ENCODE results near the gene DIDO1.

DIDO1 gene

GRCh38 chr20:62951896-62952372 lies 25.6 kb upstream of the DIDO1 start:
- in situ Hi-C loops (cut with HindIII; ENCODE audit: low sequenced_read_pairs), result no loop called here

GRCh38 chr20:62951143-62951895 lies 25.0 kb upstream of the DIDO1 start:
- in situ Hi-C loops (cut with HindIII; ENCODE audit: low sequenced_read_pairs), result no loop called here

DNA sequence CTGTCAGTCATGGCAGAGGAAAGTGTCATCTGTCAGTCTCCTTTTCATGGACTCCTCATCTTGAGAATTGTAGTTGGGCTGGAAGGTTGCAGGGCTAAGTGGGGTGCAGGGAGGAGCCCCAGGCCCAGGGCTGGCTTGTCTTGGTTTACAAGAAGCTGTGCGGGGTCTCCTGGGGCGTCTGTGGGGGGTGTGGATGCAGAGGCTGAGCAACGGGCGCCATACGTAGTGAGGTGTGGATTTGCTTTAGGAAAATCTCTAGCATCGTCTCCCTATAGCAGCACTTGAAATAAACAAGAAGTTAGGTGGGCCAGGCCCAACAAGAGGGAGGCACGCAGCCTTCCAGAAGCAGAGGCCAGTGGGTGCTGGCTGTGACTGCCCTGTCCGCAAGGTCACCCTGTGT lies 24.4 kb upstream of the DIDO1 start:
- in situ Hi-C loops (cut with HindIII; ENCODE audit: low sequenced_read_pairs), result no loop called here

DNA sequence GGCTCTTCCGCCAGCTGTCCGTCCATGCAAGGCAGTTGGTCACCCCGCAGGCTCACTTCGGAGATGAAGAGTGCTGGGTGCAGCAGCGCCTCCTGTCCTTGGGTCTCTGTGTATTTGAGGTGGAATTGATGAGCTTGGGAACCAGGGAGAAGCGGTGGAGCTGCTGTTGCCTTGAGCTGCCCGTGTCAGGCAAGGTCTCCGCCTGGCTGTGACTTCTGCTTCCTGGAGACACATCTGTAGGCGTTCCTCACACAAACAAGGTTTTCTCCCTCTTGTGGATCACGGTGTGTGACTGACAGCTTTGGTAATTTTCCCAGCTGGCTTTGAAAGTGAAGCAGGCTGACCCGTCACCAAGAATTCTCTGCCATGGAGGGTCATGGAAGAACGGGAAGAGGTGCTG lies 23.7 kb upstream of the DIDO1 start:
- in situ Hi-C loops (cut with HindIII; ENCODE audit: low sequenced_read_pairs), result no loop called here

DNA sequence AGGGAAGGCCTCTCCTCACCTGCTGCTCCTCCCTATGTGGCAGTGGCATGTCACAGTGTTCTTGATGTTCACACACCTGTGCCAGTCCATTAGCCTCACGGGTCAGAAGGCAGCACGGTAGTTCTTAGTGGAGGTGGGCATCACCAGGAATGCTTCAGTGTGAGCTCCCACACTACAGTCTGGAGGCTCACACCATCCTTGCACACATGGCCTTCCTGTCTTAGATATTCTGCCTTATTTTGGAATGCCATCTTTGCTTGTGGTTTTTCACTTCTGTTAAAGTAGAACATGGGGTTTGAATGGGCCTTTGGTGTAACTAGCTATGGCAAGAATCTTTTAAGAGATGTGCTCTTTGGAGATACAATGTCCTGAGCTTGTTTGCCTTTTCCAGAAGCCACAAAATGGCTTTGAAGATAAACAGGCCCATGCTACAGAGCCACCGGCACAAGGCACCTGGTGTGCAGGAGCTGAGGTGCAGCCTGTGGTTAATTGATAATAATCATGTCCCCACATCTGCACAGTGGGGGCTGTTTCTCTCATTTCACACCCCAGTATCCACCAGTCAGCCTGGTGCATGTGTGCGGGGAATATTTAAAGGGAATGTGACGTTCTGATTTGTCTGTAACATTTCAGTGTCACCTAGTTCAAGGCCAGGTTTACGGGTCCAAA lies 23.0 kb upstream of the DIDO1 start:
- in situ Hi-C loops (cut with HindIII; ENCODE audit: low sequenced_read_pairs), result no loop called here

DNA sequence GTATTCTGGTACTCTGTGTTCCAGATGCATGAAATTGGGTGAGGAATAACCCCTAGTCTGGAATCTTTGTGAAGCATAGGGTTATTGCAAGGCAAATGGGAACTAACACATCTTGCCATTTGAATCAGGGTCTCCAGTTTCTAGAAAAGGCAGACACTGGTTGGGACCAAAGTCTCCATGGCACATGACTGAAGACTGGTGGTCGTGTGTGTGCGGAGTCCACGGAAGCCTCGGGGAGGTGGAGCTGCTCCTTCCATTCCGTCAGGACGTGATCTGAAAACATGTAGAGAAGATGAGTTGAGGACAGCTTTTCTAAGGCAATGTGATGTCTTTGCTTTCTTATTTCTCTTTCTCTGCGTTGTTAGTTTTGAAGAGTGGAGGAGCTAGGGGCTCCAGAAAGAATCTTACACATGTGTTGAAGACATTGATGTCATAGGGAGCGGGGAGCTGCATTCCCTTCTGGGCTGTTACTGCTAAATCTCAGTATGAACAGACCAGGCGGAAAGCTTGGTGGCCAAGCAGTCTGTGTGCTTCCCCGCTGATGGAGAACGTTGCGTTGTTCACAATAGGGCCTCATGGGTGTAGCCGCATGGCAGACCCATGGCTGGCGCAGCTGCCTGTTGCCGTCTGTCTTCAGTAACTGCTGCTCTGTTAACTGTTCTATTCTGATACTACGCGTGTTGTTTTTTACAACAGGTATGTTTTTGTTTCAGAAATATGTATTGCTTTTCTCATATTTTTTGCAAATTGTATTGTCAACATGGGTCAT lies 21.4 kb upstream of the DIDO1 start:
- in situ Hi-C loops (cut with HindIII; ENCODE audit: low sequenced_read_pairs), result no loop called here

DNA sequence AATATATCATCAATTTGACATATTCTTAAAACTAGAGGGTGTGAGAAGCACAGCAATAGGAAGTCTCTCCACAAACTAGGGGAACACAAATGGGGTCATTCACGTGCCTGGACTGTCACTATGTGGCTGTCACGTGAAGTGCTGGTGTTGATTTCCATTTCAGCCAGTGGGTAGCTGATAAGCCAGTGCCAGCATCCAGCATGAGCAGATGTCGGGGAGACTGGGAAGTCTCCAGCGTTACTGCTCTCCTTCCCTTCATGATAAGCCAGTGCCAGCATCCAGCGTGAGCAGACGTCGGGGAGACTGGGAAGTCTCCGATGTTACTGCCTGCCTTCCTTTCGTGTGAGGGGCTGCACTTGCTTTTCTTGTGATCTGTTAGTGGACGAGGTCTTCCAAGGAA lies 20.6 kb upstream of the DIDO1 start:
- in situ Hi-C loops (cut with HindIII; ENCODE audit: low sequenced_read_pairs), result no loop called here

- in situ Hi-C loops (cut with HindIII; ENCODE audit: low sequenced_read_pairs), result no loop called here
Measured at GRCh38 chr20:62945771-62946339, 19.6 kb upstream of the DIDO1 start.

GRCh38 chr20:62944746-62945145 lies 18.4 kb upstream of the DIDO1 start:
- in situ Hi-C loops (cut with HindIII; ENCODE audit: low sequenced_read_pairs), result no loop called here

- in situ Hi-C loops (cut with HindIII; ENCODE audit: low sequenced_read_pairs), result no loop called here
Measured at GRCh38 chr20:62944184-62944583, 17.9 kb upstream of the DIDO1 start.

DNA sequence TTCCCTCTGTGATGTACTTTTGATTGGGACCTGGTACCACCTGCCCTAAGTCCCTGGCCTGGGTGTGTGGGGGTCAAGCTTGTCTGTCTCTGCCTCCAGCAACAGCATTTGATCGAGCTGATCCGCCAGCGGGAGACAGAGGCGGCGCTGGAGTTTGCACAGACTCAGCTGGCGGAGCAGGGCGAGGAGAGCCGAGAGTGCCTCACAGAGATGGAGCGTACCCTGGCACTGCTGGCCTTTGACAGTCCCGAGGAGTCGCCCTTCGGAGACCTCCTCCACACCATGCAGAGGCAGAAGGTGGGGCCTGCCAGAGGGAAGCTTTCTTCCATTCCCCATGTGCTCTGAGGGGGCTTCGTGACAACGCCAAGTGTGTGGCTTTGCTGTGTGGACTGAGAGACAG lies 17.1 kb upstream of the DIDO1 start:
- in situ Hi-C loops (cut with HindIII; ENCODE audit: low sequenced_read_pairs), result no loop called here

DNA sequence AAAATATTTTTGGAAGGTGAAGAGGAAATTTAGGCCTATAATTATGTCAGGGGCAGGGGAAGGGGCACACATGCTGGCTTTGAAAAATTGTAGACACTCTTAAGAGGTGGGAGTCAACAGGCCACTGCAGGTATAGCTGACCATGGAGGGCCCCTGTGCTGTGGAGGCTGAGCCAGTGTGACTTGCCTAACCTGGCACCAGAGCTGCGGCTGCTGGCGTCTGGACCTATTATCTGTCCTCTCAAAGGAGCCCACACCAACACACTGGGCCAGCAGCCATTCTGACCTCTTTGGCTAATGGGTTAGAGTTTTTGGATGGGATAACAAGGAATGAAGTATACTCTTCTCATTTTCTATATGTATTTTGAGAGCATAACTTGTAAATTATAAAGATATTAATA lies 16.2 kb upstream of the DIDO1 start:
- in situ Hi-C loops (cut with HindIII; ENCODE audit: low sequenced_read_pairs), result no loop called here

- in situ Hi-C loops (cut with HindIII; ENCODE audit: low sequenced_read_pairs), result no loop called here
Measured at GRCh38 chr20:62941792-62942191, 15.5 kb upstream of the DIDO1 start.

- in situ Hi-C loops (cut with HindIII; ENCODE audit: low sequenced_read_pairs), result no loop called here
Measured at GRCh38 chr20:62940875-62941274, 14.6 kb upstream of the DIDO1 start.

DNA sequence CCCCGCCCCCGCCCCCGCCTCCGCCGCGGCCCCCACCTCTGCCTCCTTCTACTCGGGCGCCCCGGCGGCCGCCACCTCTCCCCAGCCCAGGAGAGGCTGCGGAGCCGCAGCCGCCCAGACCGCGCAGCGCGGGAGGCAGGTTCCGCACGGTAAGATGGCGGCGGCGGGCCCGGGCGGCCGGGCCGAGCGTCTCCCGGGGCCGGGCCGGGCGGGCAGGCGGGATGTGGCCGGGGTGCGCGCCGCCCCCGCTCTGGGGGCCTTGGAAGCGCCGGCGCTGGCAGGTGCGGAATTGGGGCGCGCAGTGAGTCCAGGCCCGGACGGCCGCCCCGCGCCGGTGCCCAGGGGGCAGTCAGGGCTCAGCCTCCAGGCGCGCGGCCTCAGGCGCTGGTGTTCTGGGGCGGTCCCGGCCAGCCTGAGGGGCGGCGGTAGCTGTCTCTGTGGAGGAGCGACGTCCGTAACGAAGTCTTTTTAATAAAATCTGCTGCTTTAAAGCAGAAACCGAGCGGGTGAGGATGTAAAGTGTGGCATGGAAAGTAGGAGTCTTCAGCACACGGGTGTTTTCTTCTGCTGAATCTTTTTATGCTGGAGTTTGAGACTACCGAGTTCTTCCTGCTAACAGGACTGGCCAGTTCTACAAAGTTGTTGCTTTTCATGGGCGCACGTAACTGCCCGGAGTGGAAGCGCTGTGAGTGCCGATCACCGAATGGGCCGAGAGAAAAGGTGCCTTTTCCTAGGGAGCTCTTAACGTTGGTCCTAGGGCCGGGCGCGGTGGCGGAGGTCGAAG lies 12.0 kb upstream of the DIDO1 start, which contains the start of gene GID8:
Gene GID8, plus strand, starts transcription at position 43 of the 784 bp plus-strand sequence. CDS start 3,356 bp downstream, outside the sequence.
- in situ Hi-C loops (cut with HindIII; ENCODE audit: low sequenced_read_pairs), result no loop called here

- in situ Hi-C loops (cut with HindIII; ENCODE audit: low sequenced_read_pairs), result no loop called here
Measured at GRCh38 chr20:62937268-62938104, 11.2 kb upstream of the DIDO1 start.

DNA sequence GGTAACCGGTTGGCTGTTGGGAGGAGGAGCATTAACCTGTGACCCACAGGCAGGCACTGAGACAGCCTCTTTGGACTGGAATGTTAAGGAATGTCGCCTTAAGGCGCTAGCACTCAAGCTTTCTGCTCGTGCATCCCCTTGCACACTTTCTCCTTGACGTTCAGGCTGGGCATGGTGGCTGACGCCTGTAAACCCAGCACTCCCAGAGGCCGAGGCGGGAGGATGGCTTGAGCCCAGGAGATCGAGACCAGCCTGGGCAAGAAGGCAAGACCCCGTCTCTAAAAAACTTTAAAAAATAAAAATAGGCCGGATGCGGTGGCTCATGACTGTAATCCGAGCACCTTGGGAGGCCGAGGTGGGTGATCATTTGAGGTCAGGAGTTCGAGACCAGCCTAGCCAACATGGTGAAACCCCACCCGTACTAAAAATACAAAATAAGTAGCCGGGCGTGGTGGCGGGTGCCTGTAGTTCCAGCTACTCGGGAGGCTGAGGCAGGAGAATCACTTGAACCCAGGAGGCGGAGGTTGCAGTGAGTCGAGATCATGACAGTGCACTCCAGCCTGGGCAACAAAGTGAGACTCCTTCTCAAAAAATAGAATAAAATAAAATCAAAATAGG lies 9.8 kb upstream of the DIDO1 start:
- in situ Hi-C loops (cut with HindIII; ENCODE audit: low sequenced_read_pairs), result no loop called here

DNA sequence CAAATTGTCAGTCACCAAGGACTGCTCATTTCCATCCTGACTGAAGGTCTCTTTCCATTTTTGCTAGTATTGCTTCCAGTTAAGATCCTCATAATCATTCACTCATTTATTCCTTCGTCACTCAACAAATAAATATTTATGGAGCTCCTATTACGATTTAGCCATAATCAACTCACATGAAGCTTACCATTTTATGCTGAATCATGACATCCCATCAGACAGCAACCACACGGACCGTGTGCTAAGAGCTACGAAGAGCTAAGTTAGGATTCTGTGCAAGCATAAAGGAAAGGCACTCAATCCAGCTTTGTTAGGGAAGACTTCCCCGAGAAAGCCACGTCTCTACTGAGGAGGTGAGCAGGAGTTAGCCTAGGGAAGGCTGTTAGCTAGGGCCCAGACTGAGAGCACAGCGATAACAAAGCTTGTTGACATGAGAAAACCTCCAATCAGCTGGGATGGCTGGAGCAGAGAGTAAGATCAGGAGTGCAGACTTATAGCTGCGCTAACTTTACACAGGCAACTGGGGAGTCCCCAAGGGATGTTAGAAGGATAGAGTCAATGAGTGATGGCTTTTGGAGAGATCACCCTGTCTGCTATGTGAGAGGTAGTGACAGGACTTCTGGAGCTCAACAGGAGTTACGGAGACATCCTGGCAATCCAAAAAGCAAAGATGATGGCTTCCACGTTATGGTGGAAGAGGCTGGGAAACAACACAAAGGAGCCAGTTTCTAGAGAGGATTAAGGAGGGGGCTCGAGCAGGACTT lies 9.1 kb upstream of the DIDO1 start:
- in situ Hi-C loops (cut with HindIII; ENCODE audit: low sequenced_read_pairs), result no loop called here

Measured in DLD1 (cell line).